Measurements from ENCODE around the gene HOTAIR. TPM values are rescaled to one million over a fixed set of nuclear protein-coding genes. Genes with fewer than 3 reads are reported as not detected.
A peak's percentile ranks its signal among the peaks of the same experiment; 100 is the strongest.

Gene HOTAIR
- total and polyA plus RNA-seq, 9 donors = 0.02 to 1.2 (median 0.28) TPM; not detected in 5

DNA sequence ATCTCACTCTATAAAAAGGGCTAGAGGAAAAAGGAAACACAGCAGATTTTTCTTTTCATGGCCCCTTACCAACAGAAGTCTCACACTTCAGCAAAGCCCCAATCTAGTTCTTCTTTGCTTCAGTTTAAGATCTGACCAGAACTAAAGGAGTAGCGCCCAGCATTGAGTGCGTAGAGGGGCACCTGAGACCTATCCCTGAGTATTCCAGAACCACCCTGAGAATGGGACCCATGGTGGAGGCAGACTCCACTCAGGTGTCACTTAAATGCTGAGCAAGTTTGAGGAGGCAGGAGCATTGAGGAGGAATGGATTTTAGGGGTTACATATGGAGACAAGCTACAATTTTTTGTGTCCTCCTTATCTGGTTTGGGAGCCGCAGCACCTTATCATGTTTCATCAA is 3.6 kb downstream of the HOTAIR start:
- Histone ChIP-seq H3K36me3 (no peaks in the 10 kb centered on the region), H3K4me1 (ENCODE audit: insufficient read depth) (peaks cover 2% of the 10 kb centered on the region), H3K4me3 (no peak overlapping the region), H3K27me3 (peaks cover 4% of the 10 kb centered on the region), H3K9me3 (no peaks in the 10 kb centered on the region), H3K27ac (no peak overlapping the region)
- WGBS, 3 donors = 67 to 90% (median 71%) methylated on average over 3 of the region's 3 CpGs
- intact Hi-C loops (cut with DNase I) = no loop called here
- no peak for TF ChIP-seq EP300 (IDR thresholded peaks at IDR 0.05)
- TF ChIP-seq, protein P1, sequence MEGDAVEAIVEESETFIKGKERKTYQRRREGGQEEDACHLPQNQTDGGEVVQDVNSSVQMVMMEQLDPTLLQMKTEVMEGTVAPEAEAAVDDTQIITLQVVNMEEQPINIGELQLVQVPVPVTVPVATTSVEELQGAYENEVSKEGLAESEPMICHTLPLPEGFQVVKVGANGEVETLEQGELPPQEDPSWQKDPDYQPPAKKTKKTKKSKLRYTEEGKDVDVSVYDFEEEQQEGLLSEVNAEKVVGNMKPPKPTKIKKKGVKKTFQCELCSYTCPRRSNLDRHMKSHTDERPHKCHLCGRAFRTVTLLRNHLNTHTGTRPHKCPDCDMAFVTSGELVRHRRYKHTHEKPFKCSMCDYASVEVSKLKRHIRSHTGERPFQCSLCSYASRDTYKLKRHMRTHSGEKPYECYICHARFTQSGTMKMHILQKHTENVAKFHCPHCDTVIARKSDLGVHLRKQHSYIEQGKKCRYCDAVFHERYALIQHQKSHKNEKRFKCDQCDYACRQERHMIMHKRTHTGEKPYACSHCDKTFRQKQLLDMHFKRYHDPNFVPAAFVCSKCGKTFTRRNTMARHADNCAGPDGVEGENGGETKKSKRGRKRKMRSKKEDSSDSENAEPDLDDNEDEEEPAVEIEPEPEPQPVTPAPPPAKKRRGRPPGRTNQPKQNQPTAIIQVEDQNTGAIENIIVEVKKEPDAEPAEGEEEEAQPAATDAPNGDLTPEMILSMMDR (IDR thresholded peaks at IDR 0.05) = no peak
- no peak for TF ChIP-seq POLR2A (IDR thresholded peaks at IDR 0.05)
- DNase-seq = no peak

GRCh38 chr12:53970451-53970850 is 4.3 kb downstream of the HOTAIR start:
- Histone ChIP-seq H3K27ac (no peak overlapping the region), H3K27me3 (peaks cover 4% of the 10 kb centered on the region), H3K4me3 (no peak overlapping the region), H3K36me3 (no peaks in the 10 kb centered on the region), H3K9me3 (no peaks in the 10 kb centered on the region), H3K4me1 (ENCODE audit: insufficient read depth) (peaks cover 2% of the 10 kb centered on the region)
- 35 to 55% (median 46%) methylated on average over 4 of the region's 4 CpGs for WGBS, 3 donors
- TF ChIP-seq POLR2A (IDR thresholded peaks at IDR 0.05) = no peak
- TF ChIP-seq EP300 (IDR thresholded peaks at IDR 0.05) = no peak
- TF ChIP-seq, protein P1 (IDR thresholded peaks at IDR 0.05) = no peak
- DNase-seq = no peak
- intact Hi-C loops (cut with DNase I) = no loop called here

DNA sequence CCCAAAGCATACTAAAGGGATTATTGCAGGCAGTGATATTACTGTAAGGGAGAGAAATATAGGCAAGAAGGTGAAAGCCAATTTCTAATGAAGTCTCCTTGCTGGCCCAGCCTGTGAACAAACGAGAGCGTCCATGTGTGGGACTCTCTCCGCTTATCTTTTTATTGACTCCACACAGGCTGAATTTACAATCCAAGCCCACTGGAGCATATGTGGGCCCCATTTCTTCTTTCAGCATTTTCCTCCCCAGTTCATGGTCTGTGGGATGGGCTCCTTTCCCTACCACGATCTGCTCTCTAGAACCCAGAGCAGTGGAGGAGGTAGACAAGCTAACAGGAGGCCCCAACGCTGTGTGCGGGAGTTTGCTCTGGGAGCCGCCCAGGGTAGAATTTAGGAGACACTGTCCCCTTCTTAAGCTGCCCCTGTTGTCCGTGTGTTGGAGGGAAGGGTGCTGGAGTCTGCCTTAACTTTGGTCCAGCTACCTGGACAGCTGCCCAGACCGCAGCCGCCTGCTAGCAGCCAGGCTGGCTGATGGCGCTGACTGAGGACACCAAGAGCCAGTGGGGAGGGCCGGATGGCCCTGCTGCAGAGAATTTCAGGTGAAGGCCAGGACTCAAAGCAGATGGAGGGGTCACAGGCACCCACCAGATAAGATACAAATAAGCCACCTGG is 5.0 kb downstream of the HOTAIR start:
- Histone ChIP-seq H3K36me3 (no peaks in the 10 kb centered on the region), H3K27me3 (peaks cover 6% of the 10 kb centered on the region), H3K4me1 (ENCODE audit: insufficient read depth) (peaks cover 2% of the 10 kb centered on the region), H3K27ac (no peak overlapping the region), H3K9me3 (no peaks in the 10 kb centered on the region), H3K4me3 (no peak overlapping the region)
- intact Hi-C loops (cut with DNase I) = no loop called here
- TF ChIP-seq, protein P1 (IDR thresholded peaks at IDR 0.05) = no peak
- no peak for TF ChIP-seq POLR2A (IDR thresholded peaks at IDR 0.05)
- no peak for TF ChIP-seq EP300 (IDR thresholded peaks at IDR 0.05)
- WGBS, 3 donors = 17 to 32% (median 17%) methylated on average over 12 of the region's 12 CpGs
- peak in 1 of 5 donors; percentile 13 for DNase-seq

GRCh38 chr12:53968214-53969127 is 6.3 kb downstream of the HOTAIR start:
- no peak overlapping the region for H3K4me3 ChIP-seq
- H3K27ac ChIP-seq = no peak overlapping the region
- peaks cover 1% of the 10 kb centered on the region for H3K4me1 ChIP-seq (ENCODE audit: insufficient read depth)
- TF ChIP-seq, protein P1 (IDR thresholded peaks at IDR 0.05) = no peak
- TF ChIP-seq EP300 (IDR thresholded peaks at IDR 0.05) = no peak
- no peak for TF ChIP-seq POLR2A (IDR thresholded peaks at IDR 0.05)
- no peak for DNase-seq
- H3K27me3 ChIP-seq = peaks cover 7% of the 10 kb centered on the region
- H3K9me3 ChIP-seq = no peaks in the 10 kb centered on the region
- no peaks in the 10 kb centered on the region for H3K36me3 ChIP-seq
- intact Hi-C loops (cut with DNase I) = no loop called here
- WGBS, 3 donors = 43 to 56% (median 44%) methylated on average over 24 of the region's 24 CpGs
